SK-N-SH treated with all-trans-retinoic acid at 6 μM for 48 hours (cell line): ENCODE results near the gene ZNF581.

Experiments used
- ATAC-seq: fragments of 200-7000 bp; cut with Tn5 transposase; 3 replicates; pipeline ENCODE4 v1.9.1; 2020; ENCODE audit warnings: mild to moderate bottlenecking, moderate library complexity
- ARNTL ChIP-seq: fragments of 450-650 bp; formaldehyde crosslinking; IDR thresholded peaks from 2 replicates; pipeline ENCODE4 v1.5.0; 2020; ENCODE audit warnings: low read depth, mild to moderate bottlenecking, moderate library complexity, borderline replicate concordance
- BACH2 ChIP-seq: fragments of 250-450 bp; sonication (Bioruptor Pico); IDR thresholded peaks from 2 replicates; pipeline ENCODE4 v1.9.0; 2021; ENCODE audit warnings: mild to moderate bottlenecking, borderline replicate concordance
- CSDC2 ChIP-seq: fragments of 250-450 bp; sonication (Bioruptor Pico); IDR thresholded peaks from 2 replicates; pipeline ENCODE4 v1.5.0; 2020; ENCODE audit warnings: mild to moderate bottlenecking, moderate library complexity
- CSRNP3 ChIP-seq: fragments of 250-450 bp; sonication (Bioruptor Pico); IDR thresholded peaks from 2 replicates; pipeline ENCODE4 v1.5.1; 2021; ENCODE audit warnings: mild to moderate bottlenecking, moderate library complexity
- ESRRG ChIP-seq: fragments of 250-450 bp; sonication (Bioruptor Pico); IDR thresholded peaks from 2 replicates; pipeline ENCODE4 v1.6.1; 2021; ENCODE audit warnings: mild to moderate bottlenecking
- GLIS3 ChIP-seq: fragments of 250-450 bp; sonication (Bioruptor Pico); IDR thresholded peaks from 2 replicates; pipeline ENCODE4 v1.5.0; 2020; ENCODE audit warnings: mild to moderate bottlenecking, moderate library complexity
- ISL1 ChIP-seq: fragments of 250-450 bp; sonication (Bioruptor Pico); IDR thresholded peaks from 2 replicates; pipeline ENCODE4 v2.1.2; 2022; ENCODE audit warnings: mild to moderate bottlenecking, moderate library complexity
- OSR1 ChIP-seq: fragments of 250-450 bp; sonication (Bioruptor Pico); IDR thresholded peaks from 2 replicates; pipeline ENCODE4 v1.8.0; 2022; ENCODE audit warnings: moderate library complexity, mild to moderate bottlenecking, inconsistent platforms
- PPARA ChIP-seq: fragments of 250-450 bp; sonication (Bioruptor Pico); IDR thresholded peaks from 2 replicates; pipeline ENCODE4 v1.5.0; 2020; ENCODE audit warnings: mild to moderate bottlenecking, borderline replicate concordance
- RARB ChIP-seq: fragments of 250-450 bp; sonication (Bioruptor Pico); IDR thresholded peaks from 2 replicates; pipeline ENCODE4 v1.8.0; 2021; ENCODE audit warnings: mild to moderate bottlenecking, moderate library complexity
- SNAI2 ChIP-seq: fragments of 250-450 bp; sonication (Bioruptor Pico); IDR thresholded peaks from 2 replicates; pipeline ENCODE4 v1.5.0; 2020; ENCODE audit warnings: mild to moderate bottlenecking, moderate library complexity
- TCF4 ChIP-seq: fragments of 250-450 bp; sonication (Bioruptor Pico); IDR thresholded peaks from 2 replicates; pipeline ENCODE4 v1.8.0; 2021; ENCODE audit warnings: mild to moderate bottlenecking, moderate library complexity, borderline replicate concordance
- TOX ChIP-seq: fragments of 250-450 bp; sonication (Bioruptor Pico); IDR thresholded peaks from 2 replicates; pipeline ENCODE4 v1.8.0; 2021; ENCODE audit warnings: mild to moderate bottlenecking, moderate library complexity, borderline replicate concordance
- ZC3H10 ChIP-seq: fragments of 250-450 bp; sonication (Bioruptor Pico); IDR thresholded peaks from 2 replicates; pipeline ENCODE4 v1.5.1; 2021; ENCODE audit warnings: mild to moderate bottlenecking, moderate library complexity
- ZFP3 ChIP-seq: fragments of 250-450 bp; sonication (Bioruptor Pico); IDR thresholded peaks from 2 replicates; pipeline ENCODE4 v1.5.0; 2020; ENCODE audit warnings: mild to moderate bottlenecking, moderate library complexity
- ZFP30 ChIP-seq: fragments of 450-650 bp; formaldehyde crosslinking; IDR thresholded peaks from 2 replicates; pipeline ENCODE4 v1.5.0; 2022; ENCODE audit warnings: mild to moderate bottlenecking, moderate library complexity
- ZNF565 ChIP-seq: fragments of 450-650 bp; formaldehyde crosslinking; conservative IDR thresholded peaks from 2 replicates; pipeline ENCODE4 v1.5.0; 2020; ENCODE audit warnings: low read depth, mild to moderate bottlenecking, moderate library complexity
- ZNF70 ChIP-seq: fragments of 450-650 bp; formaldehyde crosslinking; IDR thresholded peaks from 2 replicates; pipeline ENCODE4 v1.5.0; 2020; ENCODE audit warnings: mild to moderate bottlenecking, moderate library complexity
- ZNF8 ChIP-seq: fragments of 450-650 bp; formaldehyde crosslinking; IDR thresholded peaks from 2 replicates; pipeline ENCODE4 v1.5.0; 2020; ENCODE audit warnings: mild to moderate bottlenecking, moderate library complexity
- TF ChIP-seq, protein P1 (sequence below): fragments of 250-450 bp; sonication (Bioruptor Pico); IDR thresholded peaks from 2 replicates; pipeline ENCODE4 v1.5.0; 2020; ENCODE audit warnings: mild to moderate bottlenecking, moderate library complexity
- TF ChIP-seq, protein P2 (sequence below): fragments of 250-450 bp; sonication (Bioruptor Pico); IDR thresholded peaks from 2 replicates; pipeline ENCODE4 v1.8.0; 2021; ENCODE audit warnings: low read depth, mild to moderate bottlenecking, moderate library complexity, borderline replicate concordance
- TF ChIP-seq, protein P3 (sequence below): fragments of 250-450 bp; sonication (Bioruptor Pico); IDR thresholded peaks from 2 replicates; pipeline ENCODE4 v1.5.1; 2020; ENCODE audit warnings: low read depth, mild to moderate bottlenecking, moderate library complexity

Gene ZNF581

GRCh38 chr19:55622242-55622969 is 21.0 kb upstream of the ZNF581 start:
- ATAC-seq, result no peak
- TF ChIP-seq TOX (no peak), GLIS3 (CRISPR knock-in tag) (no peak), CSRNP3 (CRISPR knock-in tag) (no peak), ESRRG (CRISPR knock-in tag) (no peak), PPARA (CRISPR knock-in tag) (no peak)
- TF ChIP-seq, all 23 proteins: peak for 0

DNA sequence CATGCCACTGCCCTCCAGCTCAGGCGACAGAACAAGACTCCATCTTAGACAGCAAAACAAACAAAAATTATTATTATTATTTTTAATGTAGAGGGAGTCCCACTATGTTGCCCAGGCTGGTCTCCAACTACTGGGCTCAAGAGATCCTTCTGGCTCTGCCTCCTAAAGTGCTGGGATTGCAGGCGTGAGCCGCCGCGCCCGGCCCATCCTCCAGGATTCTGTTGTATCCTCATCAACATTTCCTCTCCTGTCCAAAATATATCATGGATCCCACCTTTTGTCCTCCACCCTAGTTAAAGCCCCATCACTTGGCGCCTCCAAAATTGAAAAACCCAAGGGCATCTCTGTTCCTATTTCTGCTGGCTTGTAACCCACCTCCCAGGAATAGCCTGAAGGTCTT is 20.3 kb upstream of the ZNF581 start:
- ATAC-seq, result no peak
- TF ChIP-seq TOX, result no peak
- no peak for TF ChIP-seq RARB
- no peak for TF ChIP-seq OSR1 (CRISPR knock-in tag)
- TF ChIP-seq TCF4 (CRISPR knock-in tag), result no peak
- no peak for TF ChIP-seq ARNTL (CRISPR knock-in tag)
- no peak for TF ChIP-seq ESRRG (CRISPR knock-in tag)
- no peak for TF ChIP-seq ZNF70 (CRISPR knock-in tag)
- no peak for TF ChIP-seq ZC3H10 (CRISPR knock-in tag)
- TF ChIP-seq CSDC2, result no peak
- TF ChIP-seq ZFP30, result no peak
- no peak for TF ChIP-seq CSRNP3 (CRISPR knock-in tag)
- no peak for TF ChIP-seq SNAI2 (CRISPR knock-in tag)
- TF ChIP-seq ISL1 (CRISPR knock-in tag), result no peak
- TF ChIP-seq, all 23 proteins: peak for 0

GRCh38 chr19:55623561-55623960 is 19.9 kb upstream of the ZNF581 start:
- TF ChIP-seq, protein P1, sequence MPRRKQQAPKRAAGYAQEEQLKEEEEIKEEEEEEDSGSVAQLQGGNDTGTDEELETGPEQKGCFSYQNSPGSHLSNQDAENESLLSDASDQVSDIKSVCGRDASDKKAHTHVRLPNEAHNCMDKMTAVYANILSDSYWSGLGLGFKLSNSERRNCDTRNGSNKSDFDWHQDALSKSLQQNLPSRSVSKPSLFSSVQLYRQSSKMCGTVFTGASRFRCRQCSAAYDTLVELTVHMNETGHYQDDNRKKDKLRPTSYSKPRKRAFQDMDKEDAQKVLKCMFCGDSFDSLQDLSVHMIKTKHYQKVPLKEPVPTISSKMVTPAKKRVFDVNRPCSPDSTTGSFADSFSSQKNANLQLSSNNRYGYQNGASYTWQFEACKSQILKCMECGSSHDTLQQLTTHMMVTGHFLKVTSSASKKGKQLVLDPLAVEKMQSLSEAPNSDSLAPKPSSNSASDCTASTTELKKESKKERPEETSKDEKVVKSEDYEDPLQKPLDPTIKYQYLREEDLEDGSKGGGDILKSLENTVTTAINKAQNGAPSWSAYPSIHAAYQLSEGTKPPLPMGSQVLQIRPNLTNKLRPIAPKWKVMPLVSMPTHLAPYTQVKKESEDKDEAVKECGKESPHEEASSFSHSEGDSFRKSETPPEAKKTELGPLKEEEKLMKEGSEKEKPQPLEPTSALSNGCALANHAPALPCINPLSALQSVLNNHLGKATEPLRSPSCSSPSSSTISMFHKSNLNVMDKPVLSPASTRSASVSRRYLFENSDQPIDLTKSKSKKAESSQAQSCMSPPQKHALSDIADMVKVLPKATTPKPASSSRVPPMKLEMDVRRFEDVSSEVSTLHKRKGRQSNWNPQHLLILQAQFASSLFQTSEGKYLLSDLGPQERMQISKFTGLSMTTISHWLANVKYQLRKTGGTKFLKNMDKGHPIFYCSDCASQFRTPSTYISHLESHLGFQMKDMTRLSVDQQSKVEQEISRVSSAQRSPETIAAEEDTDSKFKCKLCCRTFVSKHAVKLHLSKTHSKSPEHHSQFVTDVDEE, result no peak
- TF ChIP-seq ISL1 (CRISPR knock-in tag) (no peak), GLIS3 (CRISPR knock-in tag) (no peak), RARB (no peak), PPARA (CRISPR knock-in tag) (no peak), TOX (no peak), BACH2 (CRISPR knock-in tag) (no peak), ZFP30 (no peak), ARNTL (CRISPR knock-in tag) (no peak), ESRRG (CRISPR knock-in tag) (no peak), CSRNP3 (CRISPR knock-in tag) (no peak), OSR1 (CRISPR knock-in tag) (no peak), ZNF565 (CRISPR knock-in tag) (no peak), ZFP3 (CRISPR knock-in tag) (no peak), ZNF8 (CRISPR knock-in tag) (no peak), ZNF70 (CRISPR knock-in tag) (no peak)
- TF ChIP-seq, protein P2, sequence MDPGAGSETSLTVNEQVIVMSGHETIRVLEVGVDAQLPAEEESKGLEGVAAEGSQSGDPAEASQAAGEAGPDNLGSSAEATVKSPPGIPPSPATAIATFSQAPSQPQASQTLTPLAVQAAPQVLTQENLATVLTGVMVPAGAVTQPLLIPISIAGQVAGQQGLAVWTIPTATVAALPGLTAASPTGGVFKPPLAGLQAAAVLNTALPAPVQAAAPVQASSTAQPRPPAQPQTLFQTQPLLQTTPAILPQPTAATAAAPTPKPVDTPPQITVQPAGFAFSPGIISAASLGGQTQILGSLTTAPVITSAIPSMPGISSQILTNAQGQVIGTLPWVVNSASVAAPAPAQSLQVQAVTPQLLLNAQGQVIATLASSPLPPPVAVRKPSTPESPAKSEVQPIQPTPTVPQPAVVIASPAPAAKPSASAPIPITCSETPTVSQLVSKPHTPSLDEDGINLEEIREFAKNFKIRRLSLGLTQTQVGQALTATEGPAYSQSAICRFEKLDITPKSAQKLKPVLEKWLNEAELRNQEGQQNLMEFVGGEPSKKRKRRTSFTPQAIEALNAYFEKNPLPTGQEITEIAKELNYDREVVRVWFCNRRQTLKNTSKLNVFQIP (CRISPR knock-in tag), result no peak
- TF ChIP-seq, protein P3, sequence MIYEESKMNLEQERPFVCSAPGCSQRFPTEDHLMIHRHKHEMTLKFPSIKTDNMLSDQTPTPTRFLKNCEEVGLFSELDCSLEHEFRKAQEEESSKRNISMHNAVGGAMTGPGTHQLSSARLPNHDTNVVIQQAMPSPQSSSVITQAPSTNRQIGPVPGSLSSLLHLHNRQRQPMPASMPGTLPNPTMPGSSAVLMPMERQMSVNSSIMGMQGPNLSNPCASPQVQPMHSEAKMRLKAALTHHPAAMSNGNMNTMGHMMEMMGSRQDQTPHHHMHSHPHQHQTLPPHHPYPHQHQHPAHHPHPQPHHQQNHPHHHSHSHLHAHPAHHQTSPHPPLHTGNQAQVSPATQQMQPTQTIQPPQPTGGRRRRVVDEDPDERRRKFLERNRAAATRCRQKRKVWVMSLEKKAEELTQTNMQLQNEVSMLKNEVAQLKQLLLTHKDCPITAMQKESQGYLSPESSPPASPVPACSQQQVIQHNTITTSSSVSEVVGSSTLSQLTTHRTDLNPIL, result no peak
- no peak for ATAC-seq
